HepG2 (cell line): ENCODE results near the gene MCC. TPM values are rescaled to one million over a fixed set of nuclear protein-coding genes. Genes with fewer than 3 reads are reported as not detected.

Experiments used
- ATAC-seq: fragments of 200-7000 bp; cut with Tn5 transposase; 3 replicates; pipeline ENCODE4 v1.9.1; 2020; ENCODE audit warnings: mild to moderate bottlenecking, moderate library complexity
- BruUV-seq: library from RNA; stranded (reverse); fragments of 400-500 nt; replicated peaks from 2 replicates; lab custom pipeline; 2021; lab: Mats Ljungman, UMichigan
- CTCF ChIA-PET: fragments of 300-600 bp; formaldehyde crosslinking; extraction: SDS; loops from one replicate; lab custom pipeline; 2021; ENCODE audit warnings: low total read pairs, inconsistent platforms, low intra/inter-chr PET ratio; lab: Yijun Ruan, JAX
- POLR2A ChIA-PET: fragments of 350-600 bp; sonication (Branson Sonifier 250); formaldehyde crosslinking; loops from one replicate; lab custom pipeline; 2020; ENCODE audit warnings: antibody characterized with exemption, inconsistent platforms; lab: Yijun Ruan, JAX
- DNase-seq: peaks from one replicate; pipeline ENCODE4 v3.0.0-alpha.2; 2015; ENCODE audit warnings: low spot score
- FAIRE-seq: peaks from 3 replicates; lab custom pipeline; 2011; peaks lifted over from hg19 to GRCh38; lab: Jason Lieb, UNC
- H2AFZ ChIP-seq: one replicate; pipeline ENCODE4 v1.6.1; 2011; ENCODE audit warnings: low read length, inconsistent platforms
- H3K27ac ChIP-seq: fragments of 300-600 bp; 3 replicates; pipeline ENCODE4 v1.8.0; 2011; ENCODE audit warnings: mixed run types, mild to moderate bottlenecking, mixed read lengths, low read length, inconsistent platforms; ENCODE audit not compliant: insufficient read depth; ENCODE audit errors: extremely low read length
- H3K27me3 ChIP-seq, 2 experiments: fragments of 200-600 bp in 1 of 2; 2 replicates in 1 of 2; 3 replicates in 1 of 2; pipeline versions ENCODE4 v1.6.0 to v1.8.0; 2011; ENCODE audit warnings: low read length in 2 of 2, mild to moderate bottlenecking in 2 of 2, moderate library complexity in 2 of 2, inconsistent platforms in 1 of 2; ENCODE audit not compliant: insufficient read depth in 2 of 2, control insufficient read depth in 1 of 2
- H3K36me3 ChIP-seq, 2 experiments: fragments of 200-600 bp in 1 of 2; replicated peaks in 1 of 2; 2 replicates in 1 of 2; 3 replicates in 1 of 2; pipeline versions ENCODE4 v1.5.1 to v1.8.0; 2011; ENCODE audit warnings: low read length in 2 of 2, inconsistent platforms in 1 of 2; ENCODE audit not compliant: insufficient read depth in 2 of 2, control insufficient read depth in 1 of 2
- H3K4me1 ChIP-seq: 2 replicates; pipeline ENCODE4 v1.5.1; 2012; ENCODE audit warnings: low read length, inconsistent platforms; ENCODE audit not compliant: insufficient read depth
- H3K4me2 ChIP-seq: 2 replicates; pipeline ENCODE4 v1.6.0; 2011; ENCODE audit warnings: low read depth, low read length, inconsistent platforms
- H3K4me3 ChIP-seq, 3 experiments: fragments of 200-600 bp in 1 of 3; sonication (generic), shearing (Covaris generic) in 1 of 3; replicated peaks in 1 of 3; 2 replicates each; pipeline ENCODE4 v1.5.1; 2011 to 2016; ENCODE audit warnings: low read length in 3 of 3, inconsistent platforms in 2 of 3, low read depth in 2 of 3, mild to moderate bottlenecking in 2 of 3, control low read depth in 1 of 3, mixed read lengths in 1 of 3; ENCODE audit not compliant: insufficient read depth in 1 of 3
- H3K79me2 ChIP-seq: one replicate; pipeline ENCODE4 v1.6.1; 2011; ENCODE audit warnings: low read length, inconsistent platforms; ENCODE audit not compliant: insufficient read depth
- H3K9ac ChIP-seq: 2 replicates; pipeline ENCODE4 v1.6.0; 2011; ENCODE audit warnings: mild to moderate bottlenecking, low read depth, low read length, inconsistent platforms; ENCODE audit not compliant: insufficient read depth
- H3K9me3 ChIP-seq: 2 replicates; pipeline ENCODE4 v1.5.1; 2012; ENCODE audit warnings: mild to moderate bottlenecking, low read length
- H4K20me1 ChIP-seq: 2 replicates; pipeline ENCODE4 v1.6.0; 2011; ENCODE audit warnings: inconsistent platforms, mild to moderate bottlenecking, low read length, moderate library complexity; ENCODE audit not compliant: insufficient read depth
- SRSF1 ChIP-seq: fragments of 200-400 bp; formaldehyde crosslinking; optimal IDR thresholded peaks from 2 replicates; pipeline ENCODE3; 2017; ENCODE audit warnings: mild to moderate bottlenecking, low read depth, low read length, moderate library complexity
- ZZZ3 ChIP-seq: sonication (generic); formaldehyde crosslinking; IDR thresholded peaks from 2 replicates; pipeline ENCODE4 v1.4.0; 2020; ENCODE audit warnings: missing genetic modification reagents, mild to moderate bottlenecking, borderline replicate concordance
- WGBS: methylation state at CpG from one replicate; pipeline ENCODE4 v1.1.6; 2017; ENCODE audit warnings: low lambda C conversion rate; 5-methylcytosine and 5-hydroxymethylcytosine counted together
- in situ Hi-C: cut with HindIII; loops from 2 replicates; pipeline ENCODE4 v1.10.0; 2017; ENCODE audit warnings: low pct_unique_long_range_greater_than_20kb; ENCODE audit not compliant: extremely low pct_ligation_motif_present
- intact Hi-C: fragments of 100-400 bp; cut with micrococcal nuclease; formaldehyde crosslinking; loops from one replicate; pipeline ENCODE4 v1.10.0; 2022; ENCODE audit not compliant: unreplicated experiment
- polyA plus RNA-seq, 8 experiments: library from polyadenylated mRNA; depleted of rRNA in 3 of 8; stranded (reverse) in 7 of 8; unstranded in 1 of 8; fragments of >200 nt; fragmentation: Illumina TruSeq in 4 of 8; extraction: Trizol in 4 of 8; gene quantifications; 2 replicates each; pipeline versions ENCODE4 v1.2.1 to v1.2.3, GENCODE V29; 2011 to 2016; ENCODE audit warnings: low read depth in 4 of 8, missing spikeins in 1 of 8, mixed read lengths in 1 of 8; ENCODE audit not compliant: insufficient read depth in 1 of 8
- total RNA-seq, 5 experiments: library from RNA; depleted of rRNA; stranded (reverse); fragments of >200 nt; fragmentation: Illumina TruSeq; extraction: Trizol; gene quantifications; 2 replicates each; pipeline ENCODE4 v1.2.3, GENCODE V29; 2016; ENCODE audit warnings: low read depth in 1 of 5
- TF ChIP-seq, protein P1 (sequence below): sonication (generic); formaldehyde crosslinking; IDR thresholded peaks from 2 replicates; pipeline ENCODE4 v1.9.0; 2022; ENCODE audit warnings: low read depth, missing genetic modification reagents
- TF ChIP-seq, protein P2 (sequence below): sonication (generic); formaldehyde crosslinking; IDR thresholded peaks from 2 replicates; pipeline ENCODE4 v1.4.0; 2020; ENCODE audit warnings: missing genetic modification reagents
- TF ChIP-seq, protein P3 (sequence below): sonication (generic); formaldehyde crosslinking; IDR thresholded peaks from 2 replicates; pipeline ENCODE4 v1.4.0; 2020; ENCODE audit warnings: mild to moderate bottlenecking, missing genetic modification reagents

MCC gene
- total and polyA plus RNA-seq, 2 of the 13 experiments (the other 11 are each of a cell fraction or from before 2014, with no cell fraction given), result 0.55 to 2.4 TPM

DNA sequence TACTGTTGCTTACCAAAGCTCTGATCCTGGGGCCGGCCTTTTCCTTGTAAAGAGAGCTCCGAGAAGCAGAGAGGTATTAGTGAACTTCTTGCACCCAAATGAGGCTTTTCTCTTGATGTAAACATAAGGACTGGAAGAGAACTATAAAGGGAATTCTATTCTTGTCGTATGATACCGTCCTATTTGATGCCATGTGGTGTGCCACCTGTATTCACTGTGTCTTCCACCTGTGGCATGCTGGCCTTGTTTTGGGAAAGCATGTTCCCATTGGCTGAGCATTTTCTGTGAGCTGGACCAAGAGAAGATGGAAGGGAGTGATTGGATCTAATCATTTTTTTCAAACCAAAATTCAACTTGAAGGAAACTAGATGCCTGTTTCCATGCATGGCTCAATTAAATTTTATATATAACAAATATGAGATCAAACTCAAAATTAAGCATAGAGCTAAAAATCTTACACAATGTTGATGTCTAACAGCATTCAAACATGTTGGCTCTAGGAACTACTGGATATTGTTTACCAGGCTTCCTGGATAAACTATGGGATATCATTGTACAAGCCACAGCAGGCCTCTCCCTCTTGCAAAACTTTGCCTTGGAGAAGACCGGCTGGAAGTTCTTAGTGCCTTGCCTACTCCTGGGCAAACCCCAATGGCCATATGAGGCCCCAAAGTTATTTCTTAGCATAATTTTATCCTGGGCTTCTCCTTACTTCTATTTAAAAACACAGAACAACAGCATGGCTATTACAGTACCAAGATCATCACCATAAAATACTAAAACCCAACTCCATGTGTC, 168.8 kb downstream of the MCC start:
- peaks cover 12% of the 10 kb centered on the region for H3K4me1 ChIP-seq
- H2AFZ ChIP-seq, result no peak overlapping the region
- intact Hi-C loops (no loop called here), in situ Hi-C loops (loop anchor here (10.0 kb wide), 1 partner anchor 325 kb away; no protein-coding TSS in a partner anchor)
- H3K9ac ChIP-seq, result no peak overlapping the region
- H3K4me3 ChIP-seq, result no peak overlapping the region
- ATAC-seq, result no peak
- BruUV-seq, result no TSS peak
- no peaks in the 10 kb centered on the region for H3K36me3 ChIP-seq
- no peaks in the 10 kb centered on the region for H3K79me2 ChIP-seq
- H4K20me1 ChIP-seq, result no peaks in the 10 kb centered on the region
- no peaks in the 10 kb centered on the region for H3K9me3 ChIP-seq
- DNase-seq, result no peak
- WGBS, result 52% methylated on average over 5 of the region's 5 CpGs
- no peak overlapping the region for H3K27ac ChIP-seq
- ChIA-PET CTCF (no interaction called here), POLR2A (no interaction called here)
- no peak overlapping the region for H3K4me2 ChIP-seq
- TF ChIP-seq, protein P1, sequence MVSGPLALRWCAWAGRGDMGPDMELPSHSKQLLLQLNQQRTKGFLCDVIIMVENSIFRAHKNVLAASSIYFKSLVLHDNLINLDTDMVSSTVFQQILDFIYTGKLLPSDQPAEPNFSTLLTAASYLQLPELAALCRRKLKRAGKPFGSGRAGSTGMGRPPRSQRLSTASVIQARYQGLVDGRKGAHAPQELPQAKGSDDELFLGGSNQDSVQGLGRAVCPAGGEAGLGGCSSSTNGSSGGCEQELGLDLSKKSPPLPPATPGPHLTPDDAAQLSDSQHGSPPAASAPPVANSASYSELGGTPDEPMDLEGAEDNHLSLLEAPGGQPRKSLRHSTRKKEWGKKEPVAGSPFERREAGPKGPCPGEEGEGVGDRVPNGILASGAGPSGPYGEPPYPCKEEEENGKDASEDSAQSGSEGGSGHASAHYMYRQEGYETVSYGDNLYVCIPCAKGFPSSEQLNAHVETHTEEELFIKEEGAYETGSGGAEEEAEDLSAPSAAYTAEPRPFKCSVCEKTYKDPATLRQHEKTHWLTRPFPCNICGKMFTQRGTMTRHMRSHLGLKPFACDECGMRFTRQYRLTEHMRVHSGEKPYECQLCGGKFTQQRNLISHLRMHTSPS (CRISPR knock-in tag), result no peak
- TF ChIP-seq SRSF1, result no peak
- TF ChIP-seq ZZZ3 (CRISPR knock-in tag), result no peak
- TF ChIP-seq, protein P2, sequence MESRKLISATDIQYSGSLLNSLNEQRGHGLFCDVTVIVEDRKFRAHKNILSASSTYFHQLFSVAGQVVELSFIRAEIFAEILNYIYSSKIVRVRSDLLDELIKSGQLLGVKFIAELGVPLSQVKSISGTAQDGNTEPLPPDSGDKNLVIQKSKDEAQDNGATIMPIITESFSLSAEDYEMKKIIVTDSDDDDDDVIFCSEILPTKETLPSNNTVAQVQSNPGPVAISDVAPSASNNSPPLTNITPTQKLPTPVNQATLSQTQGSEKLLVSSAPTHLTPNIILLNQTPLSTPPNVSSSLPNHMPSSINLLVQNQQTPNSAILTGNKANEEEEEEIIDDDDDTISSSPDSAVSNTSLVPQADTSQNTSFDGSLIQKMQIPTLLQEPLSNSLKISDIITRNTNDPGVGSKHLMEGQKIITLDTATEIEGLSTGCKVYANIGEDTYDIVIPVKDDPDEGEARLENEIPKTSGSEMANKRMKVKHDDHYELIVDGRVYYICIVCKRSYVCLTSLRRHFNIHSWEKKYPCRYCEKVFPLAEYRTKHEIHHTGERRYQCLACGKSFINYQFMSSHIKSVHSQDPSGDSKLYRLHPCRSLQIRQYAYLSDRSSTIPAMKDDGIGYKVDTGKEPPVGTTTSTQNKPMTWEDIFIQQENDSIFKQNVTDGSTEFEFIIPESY (CRISPR knock-in tag), result no peak
- TF ChIP-seq, protein P3, sequence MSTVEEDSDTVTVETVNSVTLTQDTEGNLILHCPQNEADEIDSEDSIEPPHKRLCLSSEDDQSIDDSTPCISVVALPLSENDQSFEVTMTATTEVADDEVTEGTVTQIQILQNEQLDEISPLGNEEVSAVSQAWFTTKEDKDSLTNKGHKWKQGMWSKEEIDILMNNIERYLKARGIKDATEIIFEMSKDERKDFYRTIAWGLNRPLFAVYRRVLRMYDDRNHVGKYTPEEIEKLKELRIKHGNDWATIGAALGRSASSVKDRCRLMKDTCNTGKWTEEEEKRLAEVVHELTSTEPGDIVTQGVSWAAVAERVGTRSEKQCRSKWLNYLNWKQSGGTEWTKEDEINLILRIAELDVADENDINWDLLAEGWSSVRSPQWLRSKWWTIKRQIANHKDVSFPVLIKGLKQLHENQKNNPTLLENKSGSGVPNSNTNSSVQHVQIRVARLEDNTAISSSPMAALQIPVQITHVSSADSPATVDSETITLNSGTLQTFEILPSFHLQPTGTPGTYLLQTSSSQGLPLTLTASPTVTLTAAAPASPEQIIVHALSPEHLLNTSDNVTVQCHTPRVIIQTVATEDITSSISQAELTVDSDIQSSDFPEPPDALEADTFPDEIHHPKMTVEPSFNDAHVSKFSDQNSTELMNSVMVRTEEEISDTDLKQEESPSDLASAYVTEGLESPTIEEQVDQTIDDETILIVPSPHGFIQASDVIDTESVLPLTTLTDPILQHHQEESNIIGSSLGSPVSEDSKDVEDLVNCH (CRISPR knock-in tag), result no peak
- no peak for FAIRE-seq
- H3K27me3 ChIP-seq, result no peaks in the 10 kb centered on the region; a peak in 1 of 5 replicates
